BLaER1 treated with 17β-estradiol and CSF1 and Interleukin-3, amounts not matched to agents 10 nM and 100 nM (cell line): Measurements from ENCODE around the gene OGFOD2.
A peak's percentile ranks its signal among the peaks of the same experiment; 100 is the strongest.
"Not testable (repeated sequence)": the region's sequence is repeated elsewhere in the genome, so short reads cannot be mapped to it uniquely, and the experiment has no call there.

Experiments used
- H3K27ac ChIP-seq, 11 experiments: shearing (Covaris generic); formaldehyde crosslinking; 2 replicates each; pipeline ENCODE4 v1.8.1; 2022
- H3K27me3 ChIP-seq, 11 experiments: shearing (Covaris generic); formaldehyde crosslinking; 2 replicates each; pipeline ENCODE4 v1.8.1; 2022
- H3K36me3 ChIP-seq, 11 experiments: shearing (Covaris generic); formaldehyde crosslinking; 2 replicates each; pipeline ENCODE4 v1.8.1; 2022
- H3K4me1 ChIP-seq, 10 experiments: shearing (Covaris generic); formaldehyde crosslinking; 2 replicates each; pipeline ENCODE4 v1.8.1; 2022
- H3K4me2 ChIP-seq, 11 experiments: shearing (Covaris generic); formaldehyde crosslinking; 2 replicates each; pipeline ENCODE4 v1.8.1; 2022
- H3K4me3 ChIP-seq, 10 experiments: shearing (Covaris generic); formaldehyde crosslinking; 2 replicates each; pipeline ENCODE4 v1.8.1; 2022
- H3K9ac ChIP-seq, 11 experiments: shearing (Covaris generic); formaldehyde crosslinking; 2 replicates each; pipeline ENCODE4 v1.8.1; 2022
- H3K9me3 ChIP-seq, 11 experiments: shearing (Covaris generic); formaldehyde crosslinking; replicated peaks in 1 of 11; 2 replicates each; pipeline ENCODE4 v1.8.1; 2022
- H4K20me1 ChIP-seq, 11 experiments: shearing (Covaris generic); formaldehyde crosslinking; 2 replicates each; pipeline ENCODE4 v1.8.1; 2022
- Cebpa-rat ChIP-seq, 11 experiments: shearing (Covaris generic); IDR thresholded peaks; 2 replicates each; pipeline ENCODE4 v1.8.1; 2022

OGFOD2 gene

GRCh38 chr12:123004287-123004686 lies 29.2 kb downstream of the OGFOD2 start:
- peaks cover 16 to 33% (median 28%) of the 10 kb centered on the region in 10 experiments for H3K4me1 ChIP-seq
- no peak for TF ChIP-seq Cebpa-rat (IDR thresholded peaks at IDR 0.05)
- H3K9ac ChIP-seq: no peak overlapping the region
- H3K27me3 ChIP-seq: peaks cover 0 to 5% (median 0%) of the 10 kb centered on the region in 11 experiments; a peak in 1 of 22 replicates
- peaks cover 0 to 38% (median 5%) of the 10 kb centered on the region in 11 experiments; a peak in 12 of 22 replicates for H4K20me1 ChIP-seq
- H3K27ac ChIP-seq: no peak overlapping the region
- H3K9me3 ChIP-seq: no peaks in the 10 kb centered on the region
- no peak overlapping the region for H3K4me3 ChIP-seq
- peaks cover 0 to 50% (median 22%) of the 10 kb centered on the region in 11 experiments; a peak in 11 of 22 replicates for H3K36me3 ChIP-seq
- no peak overlapping the region for H3K4me2 ChIP-seq

DNA sequence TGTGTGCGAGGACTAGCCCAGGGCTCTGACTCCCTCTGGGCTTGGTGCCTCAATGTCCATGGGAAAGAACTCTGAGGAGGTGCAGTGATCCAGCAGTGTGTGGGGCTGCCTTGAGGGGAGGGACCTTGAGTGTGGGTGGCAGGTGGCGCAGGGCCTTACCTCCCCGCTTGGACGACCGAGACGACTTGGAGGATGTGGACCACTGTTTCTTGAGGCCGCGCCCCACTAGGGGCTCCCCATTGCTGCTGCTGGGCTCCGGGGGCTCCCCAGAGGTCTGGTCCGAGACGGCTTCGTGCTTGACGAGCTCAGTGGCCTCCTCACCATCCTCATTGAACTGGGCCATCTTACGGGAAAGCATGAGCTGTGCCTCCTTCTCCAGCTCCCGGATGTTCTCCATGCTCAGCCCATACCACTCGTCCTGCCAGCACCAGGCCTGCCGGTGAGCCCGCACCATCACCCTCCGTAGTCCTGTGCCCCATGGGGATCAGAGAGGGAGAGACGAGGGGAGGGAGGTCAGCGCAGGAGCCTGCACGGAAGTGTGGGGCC lies 30.1 kb downstream of the OGFOD2 start:
- H3K27me3 ChIP-seq: no peaks in the 10 kb centered on the region
- H3K4me3 ChIP-seq: no peak overlapping the region
- H3K4me2 ChIP-seq: no peak overlapping the region
- H4K20me1 ChIP-seq: peaks cover 0 to 29% (median 0%) of the 10 kb centered on the region in 11 experiments; a peak in 5 of 22 replicates
- H3K9ac ChIP-seq: no peak overlapping the region
- peaks cover 0 to 59% (median 29%) of the 10 kb centered on the region in 11 experiments; a peak in 12 of 22 replicates for H3K36me3 ChIP-seq
- H3K4me1 ChIP-seq: peaks cover 8 to 24% (median 19%) of the 10 kb centered on the region in 10 experiments
- H3K27ac ChIP-seq: no peak overlapping the region
- no peaks in the 10 kb centered on the region for H3K9me3 ChIP-seq
- no peak for TF ChIP-seq Cebpa-rat (IDR thresholded peaks at IDR 0.05)

- Histone ChIP-seq H4K20me1 (peaks cover 0 to 13% (median 0%) of the 10 kb centered on the region in 11 experiments; a peak in 4 of 22 replicates), H3K4me3 (no peak overlapping the region), H3K4me2 (no peak overlapping the region), H3K9ac (no peak overlapping the region), H3K4me1 (peaks cover 0 to 11% (median 10%) of the 10 kb centered on the region in 10 experiments; a peak in 16 of 20 replicates), H3K27ac (no peak overlapping the region), H3K9me3 (no peaks in the 10 kb centered on the region), H3K27me3 (no peaks in the 10 kb centered on the region), H3K36me3 (peaks cover 0 to 69% (median 36%) of the 10 kb centered on the region in 11 experiments; a peak in 13 of 22 replicates)
- TF ChIP-seq Cebpa-rat (IDR thresholded peaks at IDR 0.05): no peak
These were observed 31.9 kb downstream of the OGFOD2 start for GRCh38 chr12:123006977-123007376.

GRCh38 chr12:123010110-123010509 lies 35.1 kb downstream of the OGFOD2 start:
- Histone ChIP-seq H3K4me2 (no peak overlapping the region), H3K36me3 (peaks cover 0 to 82% (median 54%) of the 10 kb centered on the region in 11 experiments; a peak in 13 of 22 replicates), H3K27ac (peak overlapping the region in 1 of 11 experiments; percentile 55; a peak in 1 of 22 replicates), H3K9ac (no peak overlapping the region), H3K4me1 (peaks cover 0 to 22% (median 13%) of the 10 kb centered on the region in 10 experiments; a peak in 16 of 20 replicates), H3K9me3 (no peaks in the 10 kb centered on the region), H3K27me3 (no peaks in the 10 kb centered on the region), H4K20me1 (peaks cover 0 to 11% (median 0%) of the 10 kb centered on the region in 11 experiments; a peak in 3 of 22 replicates), H3K4me3 (no peak overlapping the region)
- TF ChIP-seq Cebpa-rat (IDR thresholded peaks at IDR 0.05): no peak

DNA sequence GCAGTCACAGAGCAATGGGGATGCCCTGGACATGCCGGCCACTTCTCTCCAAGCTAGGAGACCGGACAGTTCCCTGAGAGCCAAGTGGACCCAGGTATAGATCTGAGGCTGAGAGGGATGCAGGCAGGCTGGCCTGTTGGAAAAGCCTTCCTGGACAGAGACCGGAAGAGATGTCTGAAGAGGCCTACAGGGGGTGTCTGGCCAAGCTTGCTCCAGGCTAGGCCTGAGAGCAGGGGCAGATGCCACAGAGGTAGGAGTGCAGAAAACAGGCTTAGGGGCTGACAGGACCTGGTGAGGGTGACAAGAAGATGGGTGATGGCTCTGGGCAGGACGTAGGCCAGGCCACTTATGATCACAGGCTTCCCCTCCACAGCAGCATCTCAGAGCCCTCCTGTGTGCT lies 35.6 kb downstream of the OGFOD2 start:
- peaks cover 0 to 77% (median 49%) of the 10 kb centered on the region in 11 experiments; a peak in 12 of 22 replicates for H3K36me3 ChIP-seq
- peak overlapping the region in 4 of 11 experiments; percentile 18 to 55 (median 41); a peak in 5 of 22 replicates for H3K27ac ChIP-seq
- no peaks in the 10 kb centered on the region for H3K27me3 ChIP-seq
- H3K4me1 ChIP-seq: peaks cover 0 to 22% (median 13%) of the 10 kb centered on the region in 10 experiments; a peak in 16 of 20 replicates
- H3K4me2 ChIP-seq: no peak overlapping the region
- TF ChIP-seq Cebpa-rat (IDR thresholded peaks at IDR 0.05): no peak
- H3K9ac ChIP-seq: 0 out of 22 replicates have a peak overlapping the region, but pooled peaks of 1 of the 11 experiments have one; percentile 35
- H4K20me1 ChIP-seq: peaks cover 0 to 11% (median 0%) of the 10 kb centered on the region in 11 experiments; a peak in 3 of 22 replicates
- no peak overlapping the region for H3K4me3 ChIP-seq
- no peaks in the 10 kb centered on the region for H3K9me3 ChIP-seq

GRCh38 chr12:123011701-123012100 lies 36.7 kb downstream of the OGFOD2 start:
- Histone ChIP-seq H3K9ac (peak overlapping the region in 1 of 11 experiments; percentile 14; a peak in 1 of 22 replicates), H3K27ac (peak overlapping the region in 5 of 11 experiments; percentile 18 to 55 (median 29); a peak in 7 of 22 replicates), H3K27me3 (no peaks in the 10 kb centered on the region), H3K4me2 (peak overlapping the region in 10 of 11 experiments; percentile 2 to 63 (median 50); a peak in 15 of 22 replicates), H4K20me1 (peaks cover 0 to 11% (median 0%) of the 10 kb centered on the region in 11 experiments; a peak in 3 of 22 replicates), H3K4me3 (no peak overlapping the region), H3K9me3 (no peaks in the 10 kb centered on the region), H3K4me1 (peaks cover 0 to 22% (median 13%) of the 10 kb centered on the region in 10 experiments; a peak in 16 of 20 replicates), H3K36me3 (peaks cover 0 to 73% (median 48%) of the 10 kb centered on the region in 11 experiments; a peak in 12 of 22 replicates)
- TF ChIP-seq Cebpa-rat (IDR thresholded peaks at IDR 0.05): 0 out of 22 replicates have a peak, but pooled peaks of 1 of the 11 experiments have one; percentile 22

DNA sequence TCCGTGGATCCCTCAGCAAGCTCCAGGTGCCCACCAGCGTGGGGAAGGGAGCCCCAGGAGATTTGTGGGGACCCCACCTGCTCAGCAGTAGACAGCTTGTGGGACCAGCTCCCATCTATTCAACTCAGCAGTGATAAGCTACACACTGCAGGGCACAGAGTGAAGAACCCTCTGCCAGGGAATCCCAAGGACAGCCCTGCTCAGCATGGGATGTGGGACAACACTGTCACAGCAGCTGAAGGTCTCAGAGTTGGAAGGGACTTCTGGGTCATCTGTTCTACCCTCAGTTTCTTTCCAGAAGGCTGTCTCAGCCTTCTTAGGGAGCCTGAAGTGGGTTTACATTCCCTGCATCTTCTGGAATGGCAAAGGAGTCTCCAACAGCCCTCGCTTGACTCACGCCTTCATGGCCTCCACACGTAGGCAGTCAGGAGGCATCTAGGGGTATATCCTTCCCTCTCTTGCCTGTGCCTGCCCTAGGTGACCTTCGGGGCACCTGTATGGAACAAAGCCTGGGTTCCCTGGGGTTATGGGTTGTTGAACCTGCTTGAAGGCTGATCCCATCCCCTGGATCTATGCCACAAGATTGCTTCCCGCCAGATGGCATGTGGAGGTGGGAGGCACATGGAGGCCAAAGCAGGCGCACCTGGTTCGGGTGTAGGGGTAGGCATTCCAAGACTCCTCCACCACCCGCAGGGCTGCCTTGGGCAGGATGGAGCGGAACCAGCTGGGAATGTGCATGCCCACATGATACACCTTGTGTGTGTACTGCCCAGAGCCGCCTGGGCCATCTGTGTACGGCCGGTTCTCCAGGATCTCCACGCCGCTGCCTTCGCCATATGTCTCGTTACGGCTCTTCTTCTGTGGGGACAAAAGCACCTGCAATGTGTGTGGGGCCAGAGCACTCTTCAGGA lies 38.4 kb downstream of the OGFOD2 start:
- Histone ChIP-seq H3K4me1 (peaks cover 0 to 26% (median 14%) of the 10 kb centered on the region in 10 experiments; a peak in 16 of 20 replicates), H3K36me3 (peaks cover 0 to 60% (median 37%) of the 10 kb centered on the region in 11 experiments; a peak in 11 of 22 replicates), H4K20me1 (peaks cover 0 to 8% (median 0%) of the 10 kb centered on the region in 11 experiments; a peak in 1 of 22 replicates), H3K4me3 (no peak overlapping the region), H3K9me3 (no peaks in the 10 kb centered on the region), H3K27ac (peak overlapping the region in 2 of 11 experiments; percentile 53 to 55; a peak in 2 of 22 replicates), H3K4me2 (no peak overlapping the region), H3K27me3 (no peaks in the 10 kb centered on the region), H3K9ac (0 out of 22 replicates have a peak overlapping the region, but pooled peaks of 1 of the 11 experiments have one; percentile 6)
- no peak for TF ChIP-seq Cebpa-rat (IDR thresholded peaks at IDR 0.05)

DNA sequence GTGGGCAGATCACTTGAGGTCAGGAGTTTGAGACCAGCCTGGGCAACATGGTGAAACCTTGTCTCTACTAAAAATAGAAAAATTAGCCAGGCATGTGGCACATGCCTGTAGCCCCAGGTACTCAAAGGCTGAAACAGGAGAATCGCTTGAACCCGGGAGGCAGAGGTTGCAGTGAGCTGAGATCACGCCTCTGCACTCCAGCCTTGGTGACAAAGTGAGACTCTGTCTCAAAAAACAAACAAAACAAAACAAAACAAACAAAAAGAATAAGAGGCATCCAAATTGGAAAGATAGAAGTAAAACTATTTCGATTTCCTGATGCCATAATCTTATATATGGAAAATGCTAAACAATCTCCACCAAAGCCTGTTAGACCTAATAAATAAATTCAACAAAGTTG lies 39.4 kb downstream of the OGFOD2 start:
- not testable (repeated sequence) for H3K9me3 ChIP-seq, H3K4me2 ChIP-seq, H3K4me3 ChIP-seq, H3K27ac ChIP-seq, H3K27me3 ChIP-seq, H3K9ac ChIP-seq, H4K20me1 ChIP-seq
- H3K4me1 ChIP-seq: peaks cover 0 to 27% (median 14%) of the 10 kb centered on the region in 10 experiments; a peak in 16 of 20 replicates
- peaks cover 0 to 50% (median 28%) of the 10 kb centered on the region in 11 experiments; a peak in 10 of 22 replicates for H3K36me3 ChIP-seq
